ENCODE results near the gene CDH4. TPM values are rescaled to one million over a fixed set of nuclear protein-coding genes. Genes with fewer than 3 reads are reported as not detected.

CDH4 gene
- total and polyA plus RNA-seq, 9 of the 15 experiments (the other 6 are each of a cell fraction or from before 2014, with no cell fraction given): 0.04 TPM; not detected in 8

GRCh38 chr20:61746781-61747180 is 494.7 kb downstream of the CDH4 start:
- Histone ChIP-seq H3K27me3 (ENCODE audit: control insufficient read depth in 2 of 2, insufficient read depth in 2 of 2, low read length in 2 of 2) (peaks cover 2 to 25% of the 10 kb centered on the region in 2 experiments; a peak in 4 of 5 replicates), H3K79me2 (ENCODE audit: control insufficient read depth, insufficient read depth, low read length) (no peaks in the 10 kb centered on the region), H3K36me3 (ENCODE audit: control insufficient read depth, insufficient read depth, low read length) (no peaks in the 10 kb centered on the region), H3K9me1 (ENCODE audit: control insufficient read depth, insufficient read depth, low read length) (no peaks in the 10 kb centered on the region), H3K9me3 (replicated peaks; ENCODE audit: control insufficient read depth, insufficient read depth, low read depth, low read length) (no peaks in the 10 kb centered on the region), H3K4me1 (replicated peaks in 1 of 2; ENCODE audit: control insufficient read depth in 2 of 2, insufficient read depth in 2 of 2, low read length in 2 of 2) (no peaks in the 10 kb centered on the region), H3K4me2 (ENCODE audit: insufficient read depth, low read length) (no peak overlapping the region), H4K20me1 (replicated peaks; ENCODE audit: control insufficient read depth, insufficient read depth, low read length) (peaks cover 3% of the 10 kb centered on the region; the same call in 1 of the 2 replicates), H3K9ac (ENCODE audit: insufficient read depth in 1 of 2, low read depth in 2 of 2, low read length in 2 of 2) (no peak overlapping the region), H3K27ac (ENCODE audit: extremely low read depth, low read depth, low read length) (no peak overlapping the region), H2AFZ (ENCODE audit: low read depth, low read length) (no peak overlapping the region), H3K4me3 (no peak overlapping the region)
- POLR2A ChIA-PET: no interaction called here
- BruUV-seq (replicated peaks): no TSS peak
- in situ Hi-C loops (cut with MboI): no loop called here
- ATAC-seq (no peak), FAIRE-seq (no peak), DNase-seq (ENCODE audit: extremely low read depth in 1 of 4, low spot score in 3 of 4) (no peak)
- intact Hi-C loops (cut with micrococcal nuclease): no loop called here
- 11% methylated on average over 12 of the region's 12 CpGs for WGBS (ENCODE audit: insufficient coverage, low coverage, missing lambda C conversion rate)
- CTCF ChIA-PET (ENCODE audit: low intra/inter-chr PET ratio): no interaction called here
- TF ChIP-seq ZNF398 (CRISPR knock-in tag; IDR thresholded peaks at IDR 0.05) (no peak), TARDBP (IDR thresholded peaks at IDR 0.05) (no peak), NFIC (IDR thresholded peaks at IDR 0.05) (peak; percentile 26; the same call in 1 of the 2 replicates)

- intact Hi-C loops (cut with micrococcal nuclease) (no loop called here), in situ Hi-C loops (cut with MboI) (no loop called here)
- Histone ChIP-seq H3K27ac (ENCODE audit: extremely low read depth, low read depth, low read length) (no peak overlapping the region), H3K4me3 (no peak overlapping the region), H3K9me3 (replicated peaks; ENCODE audit: control insufficient read depth, insufficient read depth, low read depth, low read length) (no peaks in the 10 kb centered on the region), H3K36me3 (ENCODE audit: control insufficient read depth, insufficient read depth, low read length) (no peaks in the 10 kb centered on the region), H3K4me1 (replicated peaks in 1 of 2; ENCODE audit: control insufficient read depth in 2 of 2, insufficient read depth in 2 of 2, low read length in 2 of 2) (no peaks in the 10 kb centered on the region), H3K9ac (ENCODE audit: insufficient read depth in 1 of 2, low read depth in 2 of 2, low read length in 2 of 2) (no peak overlapping the region), H3K4me2 (ENCODE audit: insufficient read depth, low read length) (no peak overlapping the region), H4K20me1 (replicated peaks; ENCODE audit: control insufficient read depth, insufficient read depth, low read length) (peaks cover 3% of the 10 kb centered on the region; the same call in 1 of the 2 replicates), H3K27me3 (ENCODE audit: control insufficient read depth in 2 of 2, insufficient read depth in 2 of 2, low read length in 2 of 2) (peaks cover 0 to 17% of the 10 kb centered on the region in 2 experiments; a peak in 3 of 5 replicates), H3K9me1 (ENCODE audit: control insufficient read depth, insufficient read depth, low read length) (no peaks in the 10 kb centered on the region), H3K79me2 (ENCODE audit: control insufficient read depth, insufficient read depth, low read length) (no peaks in the 10 kb centered on the region), H2AFZ (ENCODE audit: low read depth, low read length) (no peak overlapping the region)
- ChIA-PET CTCF (ENCODE audit: low intra/inter-chr PET ratio) (no interaction called here), POLR2A (no interaction called here)
- FAIRE-seq: no peak
- no TSS peak for BruUV-seq (replicated peaks)
- ATAC-seq: no peak
- 0% methylated on average over 3 of the region's 3 CpGs for WGBS (ENCODE audit: insufficient coverage, low coverage, missing lambda C conversion rate)
- DNase-seq (ENCODE audit: extremely low read depth in 1 of 4, low spot score in 3 of 4): no peak
- TF ChIP-seq ELF2 (CRISPR knock-in tag; IDR thresholded peaks at IDR 0.05): no peak
- TF ChIP-seq NR4A1 (CRISPR knock-in tag; IDR thresholded peaks at IDR 0.05): no peak
- TF ChIP-seq NR4A1 (tag; IDR thresholded peaks at IDR 0.05): no peak
- TF ChIP-seq TCFL5 (CRISPR knock-in tag; conservative IDR thresholded peaks at IDR 0.05): no peak
- TF ChIP-seq POLR2H (tag; IDR thresholded peaks at IDR 0.05; ENCODE audit: low read depth): no peak
- no peak for TF ChIP-seq ZNF280B (CRISPR knock-in tag; IDR thresholded peaks at IDR 0.05)
- no peak for TF ChIP-seq HSF4 (CRISPR knock-in tag; IDR thresholded peaks at IDR 0.05; ENCODE audit: borderline replicate concordance)
These were observed 496.3 kb downstream of the CDH4 start for GRCh38 chr20:61748376-61748775.
